GM23248 (cell line): ENCODE measurements around the gene MGAT3. TPM values are rescaled to one million over a fixed set of nuclear protein-coding genes. Genes with fewer than 3 reads are reported as not detected.
A peak's percentile ranks its signal among the peaks of the same experiment; 100 is the strongest.

Experiments
- DNase-seq: peaks from one replicate; pipeline ENCODE4 v3.0.0-alpha.2; 2015
- H2AFZ ChIP-seq: fragments of 200-600 bp; sonication (generic); 2 replicates; pipeline ENCODE4 v1.6.1; 2016; ENCODE audit warnings: antibody characterized with exemption
- H3F3A ChIP-seq: fragments of 200-600 bp; sonication (generic); 2 replicates; pipeline ENCODE4 v1.6.1; 2016; ENCODE audit warnings: mild to moderate bottlenecking, antibody characterized with exemption, mixed run types; ENCODE audit not compliant: insufficient read depth
- H3K27ac ChIP-seq: fragments of 200-600 bp; sonication (generic); 2 replicates; pipeline ENCODE4 v1.5.1; 2016; ENCODE audit warnings: mild to moderate bottlenecking
- H3K27me3 ChIP-seq: fragments of 200-600 bp; sonication (generic); replicated peaks from 2 replicates; pipeline ENCODE4 v1.6.1; 2016; ENCODE audit warnings: mild to moderate bottlenecking; ENCODE audit not compliant: insufficient read depth
- H3K36me3 ChIP-seq: fragments of 200-600 bp; sonication (generic); 2 replicates; pipeline ENCODE4 v1.6.1; 2016; ENCODE audit warnings: low read depth, mild to moderate bottlenecking
- H3K4me1 ChIP-seq: fragments of 200-600 bp; sonication (generic); 2 replicates; pipeline ENCODE4 v1.6.1; 2016; ENCODE audit warnings: mild to moderate bottlenecking; ENCODE audit not compliant: insufficient read depth
- H3K4me2 ChIP-seq: fragments of 200-600 bp; sonication (generic); one replicate; pipeline ENCODE4 v1.6.1; 2016; ENCODE audit warnings: mild to moderate bottlenecking; ENCODE audit not compliant: unreplicated experiment
- H3K4me3 ChIP-seq: fragments of 200-600 bp; sonication (generic); 2 replicates; pipeline ENCODE4 v1.5.1; 2016; ENCODE audit warnings: mild to moderate bottlenecking
- H3K79me2 ChIP-seq: fragments of 200-600 bp; sonication (generic); 2 replicates; pipeline ENCODE4 v1.6.1; 2016; ENCODE audit warnings: mild to moderate bottlenecking; ENCODE audit not compliant: insufficient read depth
- H3K9ac ChIP-seq: fragments of 200-600 bp; sonication (generic); 2 replicates; pipeline ENCODE4 v1.6.1; 2016; ENCODE audit warnings: mild to moderate bottlenecking
- H3K9me2 ChIP-seq: fragments of 200-600 bp; sonication (generic); 2 replicates; pipeline ENCODE4 v1.6.1; 2016; ENCODE audit warnings: mixed run types, mild to moderate bottlenecking, moderate library complexity; ENCODE audit not compliant: insufficient read depth
- H3K9me3 ChIP-seq: fragments of 200-600 bp; sonication (generic); one replicate; pipeline ENCODE4 v1.6.1; 2017; ENCODE audit warnings: low read depth
- H4K20me1 ChIP-seq: fragments of 200-600 bp; sonication (generic); 2 replicates; pipeline ENCODE4 v1.6.0; 2016; ENCODE audit not compliant: insufficient read depth
- EZH2 ChIP-seq: fragments of 200-600 bp; sonication (generic); IDR thresholded peaks from 2 replicates; pipeline ENCODE4 v1.6.1; 2018; ENCODE audit warnings: antibody characterized with exemption, mild to moderate bottlenecking; ENCODE audit not compliant: insufficient read depth, poor library complexity, severe bottlenecking
- EZH2phosphoT487 ChIP-seq: fragments of 200-600 bp; sonication (generic); IDR thresholded peaks from 2 replicates; pipeline ENCODE4 v1.6.1; 2018; ENCODE audit warnings: antibody characterized with exemption, moderate library complexity, mild to moderate bottlenecking, low read depth; ENCODE audit not compliant: insufficient read depth
- WGBS, 2 experiments: methylation state at CpG; one replicate each; pipeline ENCODE4 v1.1.6; 2015 to 2017; ENCODE audit warnings: low lambda C conversion rate in 2 of 2, low coverage in 1 of 2; ENCODE audit errors: missing lambda C conversion rate in 2 of 2; 5-methylcytosine and 5-hydroxymethylcytosine counted together
- in situ Hi-C: fragments of 300-500 bp; cut with MboI; formaldehyde crosslinking; loops from 2 replicates; pipeline ENCODE4 v1.15.0; 2020
- polyA plus RNA-seq: library from polyadenylated mRNA; unstranded; fragments of >200 nt; fragmentation: Nextera tagmentation; extraction: Ambion mirVana; gene quantifications from 2 replicates; pipeline ENCODE4 v1.2.1, GENCODE V29; 2016
- total RNA-seq: library from RNA; depleted of rRNA; stranded (reverse); fragments of >200 nt; shearing (Covaris generic); gene quantifications from 2 replicates; pipeline ENCODE4 v1.2.3, GENCODE V29; 2014

The MGAT3 gene
- total and polyA plus RNA-seq, 2 experiments from 2014 or later: not detected

GRCh38 chr22:39432361-39432811 is 24.4 kb upstream of the MGAT3 start:
- DNase-seq: no peak
- Histone ChIP-seq H3K9me2 (no peaks in the 10 kb centered on the region), H3K27me3 (no peaks in the 10 kb centered on the region), H3K27ac (no peak overlapping the region), H3K9me3 (no peaks in the 10 kb centered on the region), H3K36me3 (no peaks in the 10 kb centered on the region), H3K4me2 (no peak overlapping the region), H3K4me1 (peaks cover 8% of the 10 kb centered on the region), H2AFZ (no peak overlapping the region), H3K9ac (no peak overlapping the region), H3K4me3 (no peak overlapping the region), H3K79me2 (no peaks in the 10 kb centered on the region), H4K20me1 (no peaks in the 10 kb centered on the region), H3F3A (no peaks in the 10 kb centered on the region)
- no peak for TF ChIP-seq EZH2phosphoT487
- TF ChIP-seq EZH2: no peak
- in situ Hi-C loops: no loop called here
- WGBS, 2 experiments: 97 to 99% methylated on average over 10 of the region's 10 CpGs

- no peak overlapping the region for H3K27ac ChIP-seq
- H3K4me2 ChIP-seq: no peak overlapping the region
- peaks cover 8% of the 10 kb centered on the region for H3K4me1 ChIP-seq
- in situ Hi-C loops: no loop called here
- no peaks in the 10 kb centered on the region for H3K9me3 ChIP-seq
- no peaks in the 10 kb centered on the region for H3K9me2 ChIP-seq
- no peak overlapping the region for H2AFZ ChIP-seq
- no peaks in the 10 kb centered on the region for H3K36me3 ChIP-seq
- H3F3A ChIP-seq: no peaks in the 10 kb centered on the region
- H3K79me2 ChIP-seq: no peaks in the 10 kb centered on the region
- H3K9ac ChIP-seq: no peak overlapping the region
- 79 to 83% methylated on average over 29 to 31 of the region's 31 CpGs for WGBS, 2 experiments
- TF ChIP-seq EZH2 (no peak), EZH2phosphoT487 (no peak)
- no peak overlapping the region for H3K4me3 ChIP-seq
- no peaks in the 10 kb centered on the region for H3K27me3 ChIP-seq
- no peaks in the 10 kb centered on the region for H4K20me1 ChIP-seq
- DNase-seq: no peak
Measured at GRCh38 chr22:39433476-39434242, 23.2 kb upstream of the MGAT3 start.

- H3K27me3 ChIP-seq: no peaks in the 10 kb centered on the region
- no peak overlapping the region for H3K4me3 ChIP-seq
- peaks cover 11% of the 10 kb centered on the region for H3K4me1 ChIP-seq
- H3K9ac ChIP-seq: no peak overlapping the region
- DNase-seq: peak; percentile 49
- H3K9me3 ChIP-seq: no peaks in the 10 kb centered on the region
- H4K20me1 ChIP-seq: no peaks in the 10 kb centered on the region
- no peaks in the 10 kb centered on the region for H3K79me2 ChIP-seq
- no peaks in the 10 kb centered on the region for H3K9me2 ChIP-seq
- no peaks in the 10 kb centered on the region for H3K36me3 ChIP-seq
- TF ChIP-seq EZH2phosphoT487: no peak
- TF ChIP-seq EZH2: no peak
- no peak overlapping the region for H3K4me2 ChIP-seq
- H3F3A ChIP-seq: no peaks in the 10 kb centered on the region
- H2AFZ ChIP-seq: no peak overlapping the region
- no peak overlapping the region for H3K27ac ChIP-seq
- WGBS, 2 experiments: 64 to 65% methylated on average over 18 of the region's 18 CpGs
- in situ Hi-C loops: no loop called here
Measured at GRCh38 chr22:39434243-39434653, 22.6 kb upstream of the MGAT3 start.

- H3K4me2 ChIP-seq: no peak overlapping the region
- WGBS, 2 experiments: 91 to 92% methylated on average over 6 of the region's 6 CpGs
- DNase-seq: no peak
- no peaks in the 10 kb centered on the region for H3K9me3 ChIP-seq
- H3K9ac ChIP-seq: no peak overlapping the region
- H3K4me3 ChIP-seq: no peak overlapping the region
- no peak overlapping the region for H2AFZ ChIP-seq
- TF ChIP-seq EZH2 (no peak), EZH2phosphoT487 (no peak)
- no peaks in the 10 kb centered on the region for H3K9me2 ChIP-seq
- H3K4me1 ChIP-seq: peaks cover 11% of the 10 kb centered on the region
- H4K20me1 ChIP-seq: no peaks in the 10 kb centered on the region
- no peaks in the 10 kb centered on the region for H3K79me2 ChIP-seq
- H3K36me3 ChIP-seq: no peaks in the 10 kb centered on the region
- H3K27ac ChIP-seq: no peak overlapping the region
- H3K27me3 ChIP-seq: no peaks in the 10 kb centered on the region
- no peaks in the 10 kb centered on the region for H3F3A ChIP-seq
- in situ Hi-C loops: no loop called here
Measured at GRCh38 chr22:39434721-39435120, 22.1 kb upstream of the MGAT3 start.
